D721Med (cell line): ENCODE measurements around the gene CTBP2.

Experiments
- DNase-seq: peaks from one replicate; pipeline ENCODE4 v3.0.0; 2011; ENCODE audit warnings: low spot score; ENCODE audit not compliant: insufficient read length
- FAIRE-seq: peaks from 2 replicates; lab custom pipeline; 2011; peaks lifted over from hg19 to GRCh38; lab: Jason Lieb, UNC
- CTCF ChIP-seq: IDR thresholded peaks from 2 replicates; pipeline ENCODE4 v1.5.1; 2012; ENCODE audit warnings: mild to moderate bottlenecking, control low read depth; ENCODE audit not compliant: insufficient read depth; ENCODE audit errors: missing control alignments

Gene CTBP2

GRCh38 chr10:125147971-125148439, 12.4 kb downstream of the CTBP2 start:
- FAIRE-seq, result no peak
- no peak for DNase-seq
- TF ChIP-seq CTCF, result no peak

GRCh38 chr10:125146791-125147579, 13.4 kb downstream of the CTBP2 start:
- TF ChIP-seq CTCF, result no peak
- FAIRE-seq (no peak), DNase-seq (no peak)

- DNase-seq (no peak), FAIRE-seq (no peak)
- TF ChIP-seq CTCF, result no peak
Observed at GRCh38 chr10:125145636-125146035, 14.7 kb downstream of the CTBP2 start.

- TF ChIP-seq CTCF, result peak; percentile 28
- no peak for FAIRE-seq
- DNase-seq, result no peak
Observed at GRCh38 chr10:125144693-125145623, 15.4 kb downstream of the CTBP2 start.

GRCh38 chr10:125144206-125144605, 16.2 kb downstream of the CTBP2 start:
- TF ChIP-seq CTCF, result no peak
- FAIRE-seq, result no peak
- DNase-seq, result no peak

GRCh38 chr10:125142946-125143345, 17.4 kb downstream of the CTBP2 start:
- TF ChIP-seq CTCF, result no peak
- DNase-seq (no peak), FAIRE-seq (no peak)
